Vagina (tissue), 2 donors: ENCODE measurements around the gene C1orf105. TPM values are rescaled to one million over a fixed set of nuclear protein-coding genes. Genes with fewer than 3 reads are reported as not detected.
"Not testable (repeated sequence)": the region's sequence is repeated elsewhere in the genome, so short reads cannot be mapped to it uniquely, and the experiment has no call there.

Source experiments
- DNase-seq, 2 donors: peaks; one replicate each; pipeline ENCODE4 v3.0.0-alpha.2; 2017; ENCODE audit errors: extremely low spot score in 2 of 2
- H3K27ac ChIP-seq: fragments of 200-600 bp; sonication (generic); one replicate; pipeline ENCODE4 v1.5.1; 2019
- H3K27me3 ChIP-seq: fragments of 200-600 bp; sonication (generic); one replicate; pipeline ENCODE4 v1.5.1; 2019
- H3K36me3 ChIP-seq, 2 donors: fragments of 200-600 bp; sonication (generic); one replicate each; pipeline ENCODE4 v1.5.1; 2017 to 2019
- H3K4me1 ChIP-seq: fragments of 200-600 bp; sonication (generic); one replicate; pipeline ENCODE4 v1.5.1; 2019
- H3K4me3 ChIP-seq, 2 donors: fragments of 200-600 bp; sonication (generic); 1 replicate in 1 of 2; 2 replicates in 1 of 2; pipeline ENCODE4 v1.5.1; 2016 to 2019
- H3K9me3 ChIP-seq: fragments of 200-600 bp; sonication (generic); one replicate; pipeline ENCODE4 v1.5.1; 2019
- CTCF ChIP-seq, 3 experiments: fragments of 450-650 bp in 2 of 3; fragments of 200-600 bp in 1 of 3; sonication (generic) in 1 of 3; IDR thresholded peaks; one replicate each; pipeline ENCODE4 v1.5.1; 2017 to 2019; ENCODE audit warnings: antibody characterized with exemption in 3 of 3, mild to moderate bottlenecking in 2 of 3, moderate library complexity in 2 of 3
- POLR2A ChIP-seq, 2 donors: fragments of 450-650 bp; IDR thresholded peaks; one replicate each; pipeline ENCODE4 v1.6.1; 2017; ENCODE audit warnings: antibody characterized with exemption in 2 of 2, mild to moderate bottlenecking in 2 of 2, moderate library complexity in 2 of 2
- POLR2AphosphoS5 ChIP-seq, 2 donors: sonication (generic); formaldehyde crosslinking; IDR thresholded peaks; one replicate each; pipeline ENCODE4 v1.9.0; 2017; ENCODE audit warnings: antibody characterized with exemption in 2 of 2, mild to moderate bottlenecking in 2 of 2, low read depth in 1 of 2; ENCODE audit not compliant: insufficient read depth in 1 of 2
- intact Hi-C: fragments of 100-400 bp; cut with DNase I; formaldehyde crosslinking; loops from one replicate; pipeline ENCODE4 v1.15.1; 2023
- total RNA-seq: library from RNA; depleted of rRNA; stranded (reverse); fragments of >200 nt; gene quantifications from one replicate; pipeline ENCODE4 v1.2.3, GENCODE V29; 2016

Gene C1orf105
- total RNA-seq, 1 donor from 2014 or later: not detected

DNA sequence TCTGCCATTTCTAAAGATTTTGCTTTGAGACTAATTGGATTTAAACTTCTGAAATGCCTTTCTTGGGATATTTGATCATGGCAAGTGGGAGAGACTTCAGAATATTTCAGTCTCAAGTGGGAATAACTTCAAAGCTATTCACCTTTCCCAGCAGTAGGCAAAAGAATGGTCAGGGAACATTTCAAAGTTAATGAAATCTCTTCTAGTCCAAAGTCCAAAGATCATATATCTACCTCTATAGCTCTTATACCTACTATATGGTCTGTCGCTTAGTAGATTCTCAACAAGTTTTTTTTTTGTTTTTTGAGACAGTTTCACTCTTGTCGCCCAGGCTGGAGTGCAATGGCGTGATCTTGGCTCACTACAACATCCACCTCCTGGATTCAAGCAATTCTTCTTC is 67.9 kb downstream of the C1orf105 start:
- no peak for DNase-seq
- H3K27ac ChIP-seq: no peak overlapping the region
- TF ChIP-seq POLR2AphosphoS5 (IDR thresholded peaks at IDR 0.05; ENCODE audit: insufficient read depth in 1 of 2, low read depth in 1 of 2): no peak
- no peak for TF ChIP-seq POLR2A (IDR thresholded peaks at IDR 0.05)
- no peak for TF ChIP-seq CTCF (IDR thresholded peaks at IDR 0.05)
- no peak overlapping the region for H3K4me3 ChIP-seq
- no peaks in the 10 kb centered on the region for H3K9me3 ChIP-seq
- no peaks in the 10 kb centered on the region for H3K36me3 ChIP-seq
- no peaks in the 10 kb centered on the region for H3K4me1 ChIP-seq
- intact Hi-C loops: no loop called here
- H3K27me3 ChIP-seq: no peaks in the 10 kb centered on the region

GRCh38 chr1:172489847-172490246 is 69.4 kb downstream of the C1orf105 start:
- Histone ChIP-seq H3K9me3 (no peaks in the 10 kb centered on the region), H3K4me1 (no peaks in the 10 kb centered on the region), H3K36me3 (no peaks in the 10 kb centered on the region), H3K27ac (no peak overlapping the region), H3K4me3 (no peak overlapping the region), H3K27me3 (no peaks in the 10 kb centered on the region)
- intact Hi-C loops: no loop called here
- DNase-seq: no peak
- no peak for TF ChIP-seq CTCF (IDR thresholded peaks at IDR 0.05)
- TF ChIP-seq POLR2AphosphoS5 (IDR thresholded peaks at IDR 0.05; ENCODE audit: insufficient read depth in 1 of 2, low read depth in 1 of 2): no peak
- TF ChIP-seq POLR2A (IDR thresholded peaks at IDR 0.05): no peak

DNA sequence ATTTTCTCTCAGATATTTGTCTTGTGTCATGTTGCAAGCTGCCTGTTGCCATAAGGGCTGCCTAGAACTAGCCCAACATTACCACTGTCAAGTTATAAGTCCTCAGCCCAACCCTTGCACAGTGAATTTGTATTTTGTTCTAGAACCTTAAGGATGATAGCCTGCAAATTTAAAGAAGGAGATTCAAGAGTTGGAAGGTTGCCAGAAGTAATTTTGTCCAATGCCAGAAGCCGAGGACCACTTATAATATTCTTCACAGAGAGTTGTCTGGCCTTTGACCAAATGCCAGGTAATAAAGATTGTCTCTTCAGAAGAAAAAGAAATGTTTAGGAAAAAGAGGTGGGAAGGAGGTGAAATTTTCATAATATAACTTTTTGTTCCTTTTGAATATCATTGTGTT is 71.9 kb downstream of the C1orf105 start:
- no peak overlapping the region for H3K4me3 ChIP-seq

DNA sequence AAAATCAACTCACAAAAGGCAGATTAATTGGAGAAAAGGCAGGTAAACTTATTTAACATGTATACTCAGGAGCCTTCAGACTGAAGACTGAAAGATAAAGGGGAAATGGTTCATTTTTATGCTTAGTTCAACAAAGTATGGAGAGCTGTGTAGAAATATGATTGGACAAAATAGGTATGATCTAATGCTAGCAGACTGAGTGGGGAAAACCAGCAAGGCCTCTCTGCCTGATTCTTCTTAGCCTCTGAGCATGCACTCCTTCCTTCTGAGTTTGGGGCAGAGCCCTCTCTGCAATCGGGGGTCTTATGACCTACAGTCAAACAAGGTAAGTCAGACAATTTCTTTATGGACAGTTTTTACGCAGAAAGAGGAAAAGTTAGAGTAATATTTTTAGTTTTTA is 73.7 kb downstream of the C1orf105 start:
- no peaks in the 10 kb centered on the region for H3K27me3 ChIP-seq
- no peak overlapping the region for H3K27ac ChIP-seq
- DNase-seq: no peak
- intact Hi-C loops: no loop called here
- TF ChIP-seq CTCF (IDR thresholded peaks at IDR 0.05) (no peak), POLR2AphosphoS5 (IDR thresholded peaks at IDR 0.05; ENCODE audit: insufficient read depth in 1 of 2, low read depth in 1 of 2) (no peak), POLR2A (IDR thresholded peaks at IDR 0.05) (no peak)
- peaks cover 10% of the 10 kb centered on the region for H3K4me1 ChIP-seq
- no peaks in the 10 kb centered on the region for H3K36me3 ChIP-seq
- H3K4me3 ChIP-seq: no peak overlapping the region
- no peaks in the 10 kb centered on the region for H3K9me3 ChIP-seq

More for the DNA sequence above, 71.9 kb downstream of the C1orf105 start:
- intact Hi-C loops: no loop called here
- Histone ChIP-seq H3K27me3 (no peaks in the 10 kb centered on the region), H3K4me1 (peaks cover 4% of the 10 kb centered on the region), H3K9me3 (no peaks in the 10 kb centered on the region), H3K36me3 (no peaks in the 10 kb centered on the region), H3K27ac (no peak overlapping the region)
- no peak for DNase-seq
- no peak for TF ChIP-seq POLR2AphosphoS5 (IDR thresholded peaks at IDR 0.05; ENCODE audit: insufficient read depth in 1 of 2, low read depth in 1 of 2)
- TF ChIP-seq POLR2A (IDR thresholded peaks at IDR 0.05): no peak
- TF ChIP-seq CTCF (IDR thresholded peaks at IDR 0.05): no peak

DNA sequence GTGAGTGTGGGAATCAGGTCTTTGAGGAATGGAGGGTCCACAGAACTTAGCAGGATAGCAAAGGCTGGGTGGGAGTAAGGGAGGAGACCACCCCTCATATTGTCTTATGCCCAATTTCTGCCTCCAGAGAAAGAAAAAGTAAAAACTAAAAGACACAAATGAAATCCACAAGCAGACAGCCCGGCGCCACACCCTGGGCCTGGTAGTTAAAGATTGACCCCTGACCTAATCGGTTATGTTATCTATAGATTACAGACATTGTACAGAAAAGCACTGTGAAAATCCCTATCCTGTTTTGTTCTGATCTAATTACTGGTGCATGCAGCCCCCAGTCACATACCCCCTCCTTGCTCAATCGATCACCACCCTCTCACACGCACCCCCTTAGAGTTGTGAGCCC is 75.6 kb downstream of the C1orf105 start:
- H3K9me3 ChIP-seq, H3K4me3 ChIP-seq, DNase-seq, intact Hi-C loops, H3K27me3 ChIP-seq, H3K27ac ChIP-seq, H3K36me3 ChIP-seq: not testable (repeated sequence)
- H3K4me1 ChIP-seq: peaks cover 10% of the 10 kb centered on the region

- Histone ChIP-seq H3K27me3 (no peaks in the 10 kb centered on the region), H3K9me3 (no peaks in the 10 kb centered on the region), H3K27ac (no peak overlapping the region), H3K4me3 (no peak overlapping the region), H3K4me1 (peaks cover 10% of the 10 kb centered on the region), H3K36me3 (no peaks in the 10 kb centered on the region)
- DNase-seq: no peak
- no peak for TF ChIP-seq CTCF (IDR thresholded peaks at IDR 0.05)
- TF ChIP-seq POLR2A (IDR thresholded peaks at IDR 0.05): no peak
- intact Hi-C loops: no loop called here
Observed at GRCh38 chr1:172496678-172497077, 76.2 kb downstream of the C1orf105 start.
